NOMO-1 (cell line): ENCODE data around the gene RNF212B.

Experiments used
- DNase-seq, 2 experiments: peaks; one replicate each; lab custom pipeline; 2025; ENCODE audit not compliant: unreplicated experiment in 2 of 2; lab: John Stamatoyannopoulos, UW

The RNF212B gene

DNA sequence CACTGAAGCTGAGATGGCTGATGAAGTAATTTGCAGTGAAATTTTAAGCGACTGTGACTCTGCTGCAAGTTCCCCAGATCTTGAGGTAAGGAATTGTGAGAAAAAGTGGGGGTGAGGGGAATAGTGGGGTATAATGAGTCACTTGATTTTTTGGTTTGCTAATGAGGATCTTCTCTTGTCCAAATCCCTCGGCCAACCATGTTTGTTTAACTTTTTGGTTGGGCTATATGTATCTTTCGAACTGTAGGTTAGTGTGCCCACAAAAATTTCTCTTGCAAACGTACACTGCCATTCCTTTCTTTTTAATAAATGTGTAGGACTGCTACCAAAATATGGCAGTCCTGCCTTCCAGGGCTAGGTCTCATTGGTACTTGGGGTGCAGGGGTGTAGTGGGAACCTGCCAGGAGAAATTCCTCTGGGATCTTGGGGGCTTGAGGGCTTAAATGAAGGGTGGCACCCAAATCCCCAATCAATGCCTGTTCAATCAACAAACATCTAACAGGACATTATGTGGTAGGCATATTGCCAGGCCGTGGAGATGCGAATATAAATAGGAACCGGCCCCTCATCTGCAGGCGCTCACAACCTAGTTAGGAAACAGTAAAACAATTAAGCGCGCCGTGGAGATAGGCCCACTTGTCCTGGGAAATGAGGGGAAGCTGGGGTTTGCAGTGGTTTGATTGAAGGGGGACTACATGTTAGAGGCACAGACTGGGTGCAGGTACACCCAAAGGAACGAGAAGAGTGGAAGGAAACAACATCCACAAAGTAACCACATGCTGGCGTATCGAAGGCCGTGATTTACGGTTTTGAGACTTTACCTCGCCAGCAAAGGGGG lies 82.2 kb downstream of the RNF212B start:
- no peak for DNase-seq

DNA sequence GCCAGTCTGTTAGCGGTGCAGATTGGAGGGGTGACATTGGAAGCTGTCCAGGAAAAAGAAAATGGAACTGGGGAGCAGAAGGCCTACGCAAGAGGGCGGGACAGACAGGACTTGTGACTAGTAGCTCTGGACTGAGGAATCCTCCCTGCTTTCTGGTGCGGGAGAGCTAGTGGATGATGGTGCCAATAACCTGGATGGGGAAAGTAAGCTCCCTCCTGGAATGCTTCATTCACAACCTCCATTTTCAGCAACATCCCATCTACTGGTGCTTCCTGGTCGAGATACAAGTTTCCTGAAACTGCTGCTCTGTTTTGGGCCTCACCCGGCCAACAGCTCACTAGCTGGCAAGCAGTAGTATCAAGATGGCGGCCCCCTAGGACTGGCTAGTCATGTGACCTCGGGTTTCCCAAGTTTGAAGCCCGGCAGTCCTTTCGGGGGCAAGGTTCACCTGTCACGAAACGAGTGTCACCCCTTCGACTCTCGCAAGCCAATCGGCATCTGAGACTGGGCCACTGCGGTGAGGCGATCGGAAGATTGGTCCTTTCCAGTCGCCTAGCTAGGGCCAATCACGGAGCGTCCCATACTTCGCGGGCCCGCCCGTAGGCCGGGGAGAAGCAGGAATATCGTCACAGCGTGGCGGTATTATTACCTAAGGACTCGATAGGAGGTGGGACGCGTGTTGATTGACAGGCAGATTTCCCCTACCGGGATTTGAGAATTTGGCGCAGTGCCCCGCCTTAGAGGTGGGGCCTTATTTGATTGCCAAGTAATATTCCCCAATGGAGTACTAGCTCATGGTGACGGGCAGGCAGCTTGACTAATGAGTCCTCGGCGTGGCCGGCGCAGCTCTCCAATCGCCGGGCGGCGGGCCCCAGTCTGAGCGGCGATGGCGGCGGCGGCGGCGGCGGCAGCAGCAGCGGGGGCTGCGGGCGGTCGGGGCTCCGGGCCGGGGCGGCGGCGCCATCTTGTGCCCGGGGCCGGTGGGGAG lies 83.1 kb downstream of the RNF212B start, which contains the start of gene PABPN1:
Gene PABPN1 (plus strand): TSS at position 874 of the 988 bp plus-strand sequence. CDS start 13 bp downstream, at position 887.
- peak; percentile 100 for DNase-seq

DNA sequence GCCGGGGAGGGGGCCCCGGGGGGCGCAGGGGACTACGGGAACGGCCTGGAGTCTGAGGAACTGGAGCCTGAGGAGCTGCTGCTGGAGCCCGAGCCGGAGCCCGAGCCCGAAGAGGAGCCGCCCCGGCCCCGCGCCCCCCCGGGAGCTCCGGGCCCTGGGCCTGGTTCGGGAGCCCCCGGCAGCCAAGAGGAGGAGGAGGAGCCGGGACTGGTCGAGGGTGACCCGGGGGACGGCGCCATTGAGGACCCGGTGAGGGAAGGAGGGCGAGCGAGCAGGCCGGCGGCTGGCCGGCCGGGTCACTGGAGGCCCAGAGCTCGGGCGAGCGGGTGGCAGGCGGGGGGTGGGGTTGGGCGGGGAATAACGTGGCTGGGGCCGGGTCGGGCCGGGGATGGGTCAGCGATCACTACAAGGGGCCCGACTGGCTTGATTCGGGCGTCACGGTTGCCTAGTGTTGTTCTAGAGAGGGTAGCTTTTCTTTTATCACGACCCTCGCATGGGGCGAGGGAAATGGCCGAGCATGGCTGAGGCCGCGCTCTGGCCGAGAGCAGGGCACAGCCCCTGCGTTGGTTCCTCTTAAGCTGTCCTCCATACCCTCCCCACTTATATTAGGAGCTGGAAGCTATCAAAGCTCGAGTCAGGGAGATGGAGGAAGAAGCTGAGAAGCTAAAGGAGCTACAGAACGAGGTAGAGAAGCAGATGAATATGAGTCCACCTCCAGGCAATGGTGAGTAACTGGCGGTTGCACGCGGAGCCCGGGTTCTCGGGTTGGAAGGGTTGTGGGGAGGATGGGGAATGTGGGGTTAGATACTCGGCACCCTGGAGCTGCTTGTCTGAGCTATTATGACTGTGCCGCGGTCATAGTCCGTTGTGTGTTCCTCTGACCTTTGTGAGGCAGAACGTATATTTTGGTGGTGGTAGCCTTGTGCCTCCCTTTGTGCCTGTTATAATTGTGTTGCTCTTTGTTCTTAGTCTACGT lies 84.1 kb downstream of the RNF212B start:
- peak; percentile 19 to 25 for DNase-seq
